ENCODE data around the gene CCDC85B.

The CCDC85B gene

GRCh38 chr11:65934014-65934413, 43.5 kb downstream of the CCDC85B start:
- Mint-ChIP-seq H3K27ac (no peak overlapping the region), H3K27me3 (no peaks in the 10 kb centered on the region), H3K4me3 (no peak overlapping the region), H3K36me3 (ENCODE audit: low read depth) (no peaks in the 10 kb centered on the region), H3K9me3 (no peaks in the 10 kb centered on the region), H3K4me1 (ENCODE audit: low read depth) (peaks cover 23% of the 10 kb centered on the region)

GRCh38 chr11:65937766-65938165, 47.3 kb downstream of the CCDC85B start:
- H3K4me1 Mint-ChIP-seq (ENCODE audit: low read depth), result peaks cover 9% of the 10 kb centered on the region
- H3K36me3 Mint-ChIP-seq (ENCODE audit: low read depth), result no peaks in the 10 kb centered on the region
- H3K27me3 Mint-ChIP-seq, result no peaks in the 10 kb centered on the region
- no peak overlapping the region for H3K27ac Mint-ChIP-seq
- H3K9me3 Mint-ChIP-seq, result no peaks in the 10 kb centered on the region
- no peak overlapping the region for H3K4me3 Mint-ChIP-seq
